ENCODE data around the gene RELL2. TPM values are rescaled to one million over a fixed set of nuclear protein-coding genes. Genes with fewer than 3 reads are reported as not detected.

The RELL2 gene
- total RNA-seq, 2 experiments from 2014 or later = 32.4 to 35.2 TPM

- ChIA-PET CTCF (interaction anchor here (0.6 to 5.3 kb wide), 7 partner anchors 9 to 57 kb away, joined by 3 to 122 read pairs (median 5); partner anchors contain the start of genes HDAC3 and RELL2), POLR2A (interaction anchor here (0.6 to 4.3 kb wide), 4 partner anchors 21 to 67 kb away, joined by 7 to 34 read pairs (median 10); partner anchors contain the start of genes FCHSD1, HDAC3 and RELL2)
Observed at GRCh38 chr5:141615991-141616720, 20.6 kb upstream of the RELL2 start.

- CTCF ChIA-PET = interaction anchor here (0.6 to 5.3 kb wide), 7 partner anchors 10 to 56 kb away, joined by 3 to 122 read pairs (median 4); partner anchors contain the start of genes HDAC3 and RELL2
Observed at GRCh38 chr5:141617128-141617527, 19.7 kb upstream of the RELL2 start.

GRCh38 chr5:141617682-141618029 is 19.1 kb upstream of the RELL2 start:
- POLR2A ChIA-PET = interaction anchor here (0.7 to 4.3 kb wide), 5 partner anchors 12 to 33 kb away, joined by 3 to 34 read pairs (median 7); partner anchors contain the start of genes FCHSD1, HDAC3 and RELL2
- CTCF ChIA-PET = interaction anchor here (0.8 to 5.3 kb wide), 6 partner anchors 11 to 27 kb away, joined by 3 to 122 read pairs (median 28); partner anchors contain the start of genes HDAC3 and RELL2

More at GRCh38 chr5:141617128-141617527, 19.7 kb upstream of the RELL2 start:
- POLR2A ChIA-PET = interaction anchor here (0.6 to 4.3 kb wide), 6 partner anchors 11 to 66 kb away, joined by 3 to 34 read pairs (median 8); partner anchors contain the start of genes FCHSD1, HDAC3 and RELL2

- ChIA-PET CTCF (interaction anchor here (0.9 to 5.3 kb wide), 18 partner anchors 11 to 94 kb away, joined by 3 to 122 read pairs (median 6); partner anchors contain the start of genes FCHSD1, HDAC3 and RELL2), POLR2A (interaction anchor here (0.7 to 4.3 kb wide), 9 partner anchors 11 to 33 kb away, joined by 3 to 34 read pairs (median 4); partner anchors contain the start of genes FCHSD1, HDAC3 and RELL2)
Observed at GRCh38 chr5:141618030-141618803, 18.6 kb upstream of the RELL2 start.

- POLR2A ChIA-PET = interaction anchor here (0.6 to 4.3 kb wide), 8 partner anchors 11 to 430 kb away, joined by 3 to 34 read pairs (median 4); partner anchors contain the start of genes HDAC3 and RELL2
- CTCF ChIA-PET = interaction anchor here (0.7 to 5.3 kb wide), 20 partner anchors 10 to 95 kb away, joined by 3 to 122 read pairs (median 5); partner anchors contain the start of genes FCHSD1, HDAC3 and RELL2
Observed at GRCh38 chr5:141618804-141619554, 17.8 kb upstream of the RELL2 start, which contains the start of gene DIAPH1. Gene DIAPH1 (minus strand): TSS chr5:141619000. CDS start chr5:141618914, 86 bp downstream.

- ChIA-PET CTCF (interaction anchor here (0.8 to 6.3 kb wide), 4 partner anchors 12 to 255 kb away, joined by 3 to 32 read pairs (median 3); partner anchors contain the start of gene PCDH1), POLR2A (interaction anchor here (0.8 kb wide), 1 partner anchor 12 kb away, joined by 3 read pairs; no protein-coding TSS in a partner anchor)
Observed at GRCh38 chr5:141623186-141623585, 13.6 kb upstream of the RELL2 start.

- CTCF ChIA-PET = interaction anchor here (0.8 to 6.3 kb wide), 3 partner anchors 12 to 255 kb away, joined by 3 to 32 read pairs (median 3); partner anchors contain the start of gene PCDH1
- POLR2A ChIA-PET = no interaction called here
Observed at GRCh38 chr5:141623611-141624010, 13.2 kb upstream of the RELL2 start.

- CTCF ChIA-PET = interaction anchor here (1.2 to 2.3 kb wide), 2 partner anchors 9 to 36 kb away, joined by 6 to 14 read pairs; partner anchors contain the start of gene DIAPH1
- POLR2A ChIA-PET = no interaction called here
Observed at GRCh38 chr5:141628175-141628788, 8.5 kb upstream of the RELL2 start.

- CTCF ChIA-PET = interaction anchor here (0.7 to 1.7 kb wide), 5 partner anchors 9 to 68 kb away, joined by 3 to 4 read pairs (median 3); no protein-coding TSS in a partner anchor
- POLR2A ChIA-PET = no interaction called here
Observed at GRCh38 chr5:141630570-141631140, 6.1 kb upstream of the RELL2 start.

- POLR2A ChIA-PET = interaction anchor here (0.6 kb wide), 2 partner anchors 41 to 1802 kb away, joined by 4 read pairs; no protein-coding TSS in a partner anchor
- CTCF ChIA-PET = interaction anchor here (0.8 to 7.0 kb wide), 4 partner anchors 14 to 1443 kb away, joined by 3 to 56 read pairs (median 30); partner anchors contain the start of gene DIAPH1
Observed at GRCh38 chr5:141632650-141633049, 4.1 kb upstream of the RELL2 start.

- CTCF ChIA-PET = interaction anchor here (0.6 to 7.0 kb wide), 7 partner anchors 10 to 109 kb away, joined by 3 to 56 read pairs (median 5); partner anchors contain the start of gene DIAPH1
- POLR2A ChIA-PET = interaction anchor here (1.2 to 1.3 kb wide), 2 partner anchors 8 to 15 kb away, joined by 3 to 4 read pairs; partner anchors contain the start of gene DIAPH1
Observed at GRCh38 chr5:141633871-141634561, 2.8 kb upstream of the RELL2 start.

- ChIA-PET CTCF (interaction anchor here (1.0 to 7.0 kb wide), 5 partner anchors 11 to 67 kb away, joined by 3 to 56 read pairs (median 5); partner anchors contain the start of gene DIAPH1), POLR2A (interaction anchor here (0.8 to 1.3 kb wide), 3 partner anchors 9 to 16 kb away, joined by 3 to 4 read pairs (median 3); partner anchors contain the start of gene DIAPH1)
Observed at GRCh38 chr5:141634720-141635119, 2.1 kb upstream of the RELL2 start.

- CTCF ChIA-PET = interaction anchor here (1.0 to 7.0 kb wide), 6 partner anchors 12 to 72 kb away, joined by 3 to 56 read pairs (median 9); partner anchors contain the start of gene DIAPH1
- POLR2A ChIA-PET = interaction anchor here (1.1 to 3.2 kb wide), 3 partner anchors 17 to 62 kb away, joined by 3 to 34 read pairs (median 14); partner anchors contain the start of gene DIAPH1
Observed at GRCh38 chr5:141635646-141636045, 1.2 kb upstream of the RELL2 start.

GRCh38 chr5:141636106-141636412 is 738 bp upstream of the RELL2 start:
- POLR2A ChIA-PET = interaction anchor here (1.1 to 3.2 kb wide), 4 partner anchors 11 to 62 kb away, joined by 3 to 34 read pairs (median 9); partner anchors contain the start of gene DIAPH1
- CTCF ChIA-PET = interaction anchor here (1.2 to 7.0 kb wide), 5 partner anchors 12 to 72 kb away, joined by 3 to 56 read pairs (median 11); partner anchors contain the start of gene DIAPH1

GRCh38 chr5:141637123-141637766 is 448 bp downstream of the RELL2 start:
- POLR2A ChIA-PET = interaction anchor here (0.5 to 3.2 kb wide), 13 partner anchors 9 to 1103 kb away, joined by 3 to 34 read pairs (median 5); partner anchors contain the start of genes DELE1, DIAPH1, FCHSD1 and NDFIP1
- CTCF ChIA-PET = interaction anchor here (0.6 to 7.0 kb wide), 14 partner anchors 8 to 324 kb away, joined by 3 to 56 read pairs (median 5); partner anchors contain the start of genes DIAPH1 and FCHSD1
